Fibroblast of skin of abdomen (primary cell): ENCODE results near the gene SIGLEC8. TPM values are rescaled to one million over a fixed set of nuclear protein-coding genes. Genes with fewer than 3 reads are reported as not detected.
"Not testable (repeated sequence)": the region's sequence is repeated elsewhere in the genome, so short reads cannot be mapped to it uniquely, and the experiment has no call there.

ENCODE experiments used
- DNase-seq: peaks from one replicate; pipeline ENCODE4 v3.0.0-alpha.2; 2013
- polyA plus RNA-seq, 2 experiments: library from polyadenylated mRNA; unstranded; fragments of 120-200 nt; gene quantifications; one replicate each; pipeline ENCODE4 v1.2.1, GENCODE V29; 2013; ENCODE audit not compliant: insufficient read length in 2 of 2

SIGLEC8 gene
- polyA plus RNA-seq (2013, experiment 1 of 2; ENCODE audit: insufficient read length), result not detected
- not detected for polyA plus RNA-seq (2013, experiment 2 of 2; ENCODE audit: insufficient read length)

DNA sequence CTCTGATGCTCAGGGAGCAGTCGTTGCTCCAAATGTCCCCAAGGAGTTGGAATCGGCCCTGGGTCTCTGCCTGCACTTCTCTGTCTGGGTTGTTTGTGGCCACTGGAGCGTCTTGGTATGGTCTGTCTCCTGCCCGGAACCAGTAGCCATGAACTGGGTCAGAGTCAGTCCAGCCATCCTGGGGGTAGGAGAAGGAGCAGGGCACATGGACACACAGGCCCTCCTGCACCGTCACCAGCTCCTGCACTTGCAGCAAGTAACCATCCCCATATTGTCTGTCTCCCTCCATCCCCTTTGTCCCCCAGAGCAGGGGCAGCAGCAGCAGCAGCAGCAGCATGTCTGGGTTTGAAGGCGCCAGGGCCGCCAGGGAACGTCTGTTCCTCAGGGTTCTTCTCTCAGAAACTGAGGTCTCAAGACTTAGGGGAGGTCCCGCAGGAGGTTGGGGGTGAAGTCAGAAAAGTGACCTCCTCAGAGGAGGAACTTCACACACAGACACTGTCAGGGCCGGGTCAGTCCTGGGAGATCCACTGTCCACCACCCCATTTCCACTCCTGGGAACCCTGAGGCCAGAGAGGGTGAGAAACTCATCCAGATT, at the start of gene SIGLEC8:
SIGLEC8 (minus strand) TSS at position 404 of the 595 bp plus-strand sequence; CDS start at position 337, 67 bp downstream.
- no peak for DNase-seq

DNA sequence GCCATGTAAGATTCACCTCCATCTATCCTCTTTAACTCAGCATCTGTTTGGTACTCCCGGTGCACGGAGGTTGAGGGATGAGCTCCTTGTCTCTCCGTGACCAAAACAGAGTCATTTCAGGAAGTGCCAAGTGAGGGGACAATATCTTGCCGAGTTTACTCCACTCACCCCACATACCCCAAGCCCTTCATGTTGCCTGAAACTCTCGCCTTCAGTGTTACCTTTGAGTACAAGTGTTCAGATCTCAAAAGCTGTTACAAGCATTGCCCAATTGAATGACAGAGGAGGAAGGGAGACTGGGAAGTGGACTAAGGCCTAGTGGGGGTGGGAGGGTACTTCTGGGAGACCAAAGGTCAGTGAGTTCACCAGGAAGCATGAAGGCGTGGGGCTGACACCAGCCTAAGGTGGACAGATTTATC, 49.4 kb upstream of the SIGLEC8 start:
- DNase-seq, result no peak

DNA sequence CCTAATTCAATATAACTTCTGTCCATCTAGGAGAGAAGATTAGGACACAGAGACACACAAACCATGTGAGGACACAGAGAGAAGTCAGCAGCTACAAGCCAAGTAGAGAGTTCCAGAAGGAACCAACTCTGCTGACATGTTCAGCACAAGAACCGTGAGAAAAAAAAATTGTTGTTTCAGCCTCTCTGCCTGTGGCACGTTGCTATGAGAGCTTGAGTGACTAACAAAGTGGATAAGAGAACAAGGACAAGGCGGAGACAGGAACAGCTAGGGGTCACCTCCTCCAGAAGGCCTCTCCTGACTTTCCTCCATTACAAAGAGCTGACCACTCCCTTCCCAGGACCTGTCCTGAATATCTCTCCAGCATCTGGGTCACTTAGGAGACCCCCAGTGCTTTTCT, 48.9 kb upstream of the SIGLEC8 start:
- DNase-seq, result no peak

GRCh38 chr19:51505904-51506303, 47.6 kb upstream of the SIGLEC8 start:
- no peak for DNase-seq

DNA sequence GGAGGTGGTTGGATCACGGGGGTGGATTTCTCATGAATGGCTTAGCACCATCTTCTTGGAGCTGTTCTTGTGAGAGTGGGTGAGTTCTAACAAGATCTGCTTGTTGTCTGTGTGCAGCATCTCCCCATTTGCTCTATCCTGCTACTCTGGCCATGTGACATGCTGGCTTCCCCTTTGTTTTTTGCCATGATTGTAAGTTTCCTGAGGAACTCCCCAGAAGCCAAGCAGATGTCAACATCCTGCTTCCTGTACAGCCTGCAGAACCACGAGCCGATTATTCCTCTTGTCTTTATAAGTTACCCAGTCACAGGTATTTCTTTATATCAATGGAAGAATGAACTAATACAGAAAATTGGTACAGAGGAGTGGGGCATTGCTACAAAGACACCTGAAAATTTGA, 45.6 kb upstream of the SIGLEC8 start:
- DNase-seq, result no peak

GRCh38 chr19:51503286-51503817, 45.1 kb upstream of the SIGLEC8 start:
- DNase-seq, result no peak

DNA sequence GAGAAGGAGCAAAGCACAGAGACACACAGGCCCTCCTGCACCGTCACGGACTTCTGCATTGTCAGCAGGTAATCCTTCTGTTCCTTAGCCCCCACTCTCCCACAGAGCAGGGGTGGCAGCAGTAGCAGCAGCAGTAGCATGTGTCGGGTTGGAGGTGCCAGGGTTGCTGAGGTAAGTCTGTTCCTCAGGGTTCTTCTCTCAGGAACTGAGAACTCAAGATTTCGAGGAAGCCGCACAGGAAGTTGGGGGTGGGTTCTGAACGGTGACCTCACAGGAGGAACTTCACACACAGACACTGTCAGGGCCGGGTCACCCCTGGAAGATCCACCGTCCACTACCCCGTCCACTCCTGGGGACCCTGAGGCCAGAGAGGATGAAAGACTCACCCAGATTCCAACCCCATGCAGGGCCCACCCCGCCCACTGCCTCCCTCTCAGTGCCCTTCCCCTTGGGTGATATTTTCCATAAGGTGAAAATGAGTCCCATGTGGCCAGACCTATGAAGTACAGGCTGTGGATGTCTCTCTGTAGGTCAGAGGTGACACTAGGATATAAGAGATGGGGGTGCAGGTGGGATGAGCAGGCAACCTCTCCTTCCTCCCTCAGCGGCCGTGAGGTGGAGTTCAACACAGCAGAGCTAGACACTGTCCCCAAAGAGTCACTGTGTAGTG, 43.5 kb upstream of the SIGLEC8 start, which contains the start of gene SIGLEC12:
SIGLEC12 (minus strand) TSS at position 207 of the 670 bp plus-strand sequence; CDS start at position 140, 67 bp downstream.
- DNase-seq, result no peak

- not testable (repeated sequence) for DNase-seq
These were observed 42.7 kb upstream of the SIGLEC8 start for GRCh38 chr19:51500931-51501330.

- DNase-seq, result no peak
These were observed 39.4 kb upstream of the SIGLEC8 start for GRCh38 chr19:51497666-51498065.

DNA sequence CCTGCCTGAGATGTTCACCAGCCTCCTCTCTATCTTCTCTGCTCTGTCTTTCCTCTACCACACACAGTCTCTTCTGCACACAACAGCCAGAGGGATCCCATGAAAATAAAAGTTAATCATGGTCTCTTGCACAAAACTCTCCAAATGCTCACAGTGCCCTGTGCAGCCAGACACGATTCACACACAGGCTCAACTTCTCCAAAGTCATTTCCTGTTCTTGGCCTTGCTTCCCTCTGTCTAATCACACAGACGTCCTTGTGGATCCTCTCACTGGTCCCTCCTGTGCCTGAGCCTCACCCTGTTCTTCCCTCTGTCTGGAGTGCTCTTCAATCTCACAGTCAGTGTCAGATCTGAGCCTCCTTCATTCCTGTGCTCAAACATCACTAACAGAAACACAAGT, 35.5 kb upstream of the SIGLEC8 start:
- no peak for DNase-seq

DNA sequence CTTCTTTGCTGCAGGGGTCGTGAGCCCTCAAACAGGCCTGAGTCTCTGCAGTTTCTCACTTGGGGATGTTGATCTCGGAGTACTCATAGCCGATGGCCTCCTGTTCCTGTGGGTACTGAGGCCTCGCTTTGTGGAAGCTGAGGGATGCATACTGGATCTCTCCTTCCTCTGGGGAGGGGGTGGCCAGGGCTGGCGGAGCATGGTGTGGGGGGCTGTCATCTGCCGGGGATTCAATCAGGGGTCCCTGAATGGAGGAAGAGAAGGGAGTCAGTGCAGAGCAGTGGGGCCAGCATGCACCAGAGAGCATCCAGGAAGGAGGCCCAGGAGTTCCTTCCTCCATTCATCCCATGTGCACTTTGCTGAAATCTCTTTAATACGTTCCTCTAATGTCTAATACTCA, 33.3 kb upstream of the SIGLEC8 start:
- no peak for DNase-seq

DNA sequence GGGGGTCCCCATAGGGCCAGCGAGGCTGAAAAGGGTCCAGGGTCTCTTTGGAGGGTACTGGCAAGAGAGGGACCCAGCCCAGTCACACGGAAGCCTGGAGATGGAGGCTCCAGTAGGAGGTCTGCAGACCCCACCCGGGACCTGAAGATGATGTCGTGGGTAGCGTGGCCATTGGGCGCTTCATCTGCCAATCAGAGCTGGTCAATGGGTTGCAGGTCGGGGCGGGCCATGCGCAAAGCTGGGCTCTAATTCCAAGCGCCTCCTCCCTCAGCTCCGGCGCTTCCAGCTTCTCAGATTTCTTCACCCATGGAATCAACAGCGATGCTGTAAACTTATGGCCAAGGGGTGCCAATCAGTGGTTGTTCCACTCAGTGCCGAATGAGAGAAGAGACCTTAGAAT, 32.4 kb upstream of the SIGLEC8 start:
- no peak for DNase-seq

GRCh38 chr19:51489113-51489512, 30.9 kb upstream of the SIGLEC8 start:
- no peak for DNase-seq

- no peak for DNase-seq
These were observed 30.2 kb upstream of the SIGLEC8 start for GRCh38 chr19:51488491-51488890.

GRCh38 chr19:51485960-51486660, 27.9 kb upstream of the SIGLEC8 start:
- no peak for DNase-seq

DNA sequence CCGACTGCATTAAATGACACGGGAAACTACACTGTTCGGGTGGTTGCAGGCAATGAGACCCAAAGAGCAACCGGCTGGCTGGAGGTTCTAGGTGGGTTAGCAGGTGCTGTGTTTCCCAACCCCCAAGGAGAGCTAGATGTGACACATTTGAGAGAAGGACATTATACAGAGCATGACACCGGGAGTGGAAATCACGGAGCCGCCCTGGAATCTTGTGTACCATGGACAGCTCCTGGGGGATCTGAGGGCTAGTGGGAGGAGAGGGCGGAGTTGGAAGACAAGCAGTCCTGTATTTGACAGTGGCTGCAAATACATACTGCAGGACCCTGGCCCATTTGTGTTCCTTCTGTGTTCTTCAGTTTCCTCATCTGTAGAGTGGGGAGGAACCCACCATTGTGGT, 22.3 kb upstream of the SIGLEC8 start:
- DNase-seq, result no peak

GRCh38 chr19:51479531-51480331, 21.5 kb upstream of the SIGLEC8 start:
- DNase-seq, result no peak

GRCh38 chr19:51478381-51479234, 20.4 kb upstream of the SIGLEC8 start, which contains the start of gene CEACAM18:
TSS of gene CEACAM18 (plus strand) at chr19:51478539.
- DNase-seq, result no peak

GRCh38 chr19:51477344-51477743, 19.1 kb upstream of the SIGLEC8 start:
- DNase-seq, result no peak

- no peak for DNase-seq
These were observed 17.9 kb upstream of the SIGLEC8 start for GRCh38 chr19:51476164-51476563.

DNA sequence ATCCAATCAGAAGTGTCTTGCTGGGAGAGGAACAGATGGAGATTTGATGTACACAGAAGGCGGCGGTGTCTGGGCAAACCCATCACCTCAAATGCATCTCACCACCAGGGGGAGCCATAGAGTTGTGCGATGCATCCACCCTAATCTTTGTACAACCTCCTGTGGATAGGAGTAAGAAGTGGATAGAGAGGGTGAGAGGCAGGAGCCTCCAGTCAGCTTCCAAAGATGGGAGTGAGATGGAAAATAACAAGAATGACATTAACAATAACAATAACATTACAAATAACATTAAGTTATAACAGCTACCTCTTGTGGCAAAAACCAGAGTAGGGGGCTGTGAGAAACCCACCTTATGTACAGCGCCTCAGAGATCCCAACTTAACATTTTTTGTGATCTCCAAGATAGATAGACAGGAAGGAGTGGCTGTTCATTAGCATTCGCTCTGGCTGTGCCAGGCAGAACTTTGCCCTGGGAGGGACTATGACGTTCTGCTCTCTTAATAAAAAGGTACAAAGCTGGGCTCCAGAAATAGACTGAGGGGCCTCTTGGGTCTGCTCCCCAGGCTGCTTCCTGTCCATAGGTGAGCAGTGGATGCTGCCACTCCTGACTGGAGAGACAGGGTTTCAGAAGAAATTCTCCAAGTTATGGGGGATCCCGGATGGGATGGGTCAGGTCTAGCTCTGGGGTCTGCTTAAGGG, 14.9 kb upstream of the SIGLEC8 start:
- peak; percentile 43 for DNase-seq
